Mucosa of descending colon (tissue), 3 donors: ENCODE results near the gene IL25. TPM values are rescaled to one million over a fixed set of nuclear protein-coding genes. Genes with fewer than 3 reads are reported as not detected.
"Not testable (repeated sequence)": the region's sequence is repeated elsewhere in the genome, so short reads cannot be mapped to it uniquely, and the experiment has no call there.

ENCODE experiments used
- ATAC-seq: fragments of 200-7000 bp; cut with Tn5 transposase; one replicate; pipeline ENCODE4 v1.9.1; 2020; ENCODE audit warnings: mild to moderate bottlenecking, moderate library complexity
- DNase-seq, 3 donors: peaks; one replicate each; pipeline ENCODE4 v3.0.0-alpha.2; 2020
- H3K36me3 ChIP-seq: fragments of 200-600 bp; one replicate; pipeline ENCODE4 v1.8.0; 2021; ENCODE audit warnings: low read depth, mild to moderate bottlenecking
- H3K4me1 ChIP-seq: fragments of 200-600 bp; one replicate; pipeline ENCODE4 v1.8.0; 2021; ENCODE audit warnings: low read depth, mild to moderate bottlenecking
- H3K4me3 ChIP-seq: fragments of 200-600 bp; one replicate; pipeline ENCODE4 v1.8.0; 2021; ENCODE audit warnings: mild to moderate bottlenecking
- H3K9me3 ChIP-seq: fragments of 200-600 bp; one replicate; pipeline ENCODE4 v1.8.0; 2021; ENCODE audit warnings: mild to moderate bottlenecking
- intact Hi-C, 2 donors: fragments of 100-400 bp; cut with DNase I in 1 of 2; cut with micrococcal nuclease in 1 of 2; formaldehyde crosslinking; loops; one replicate each; pipeline versions ENCODE4 v1.11.0 to v1.11.1; 2022; cut with DNase I, micrococcal nuclease
- total RNA-seq, 3 donors: library from RNA; stranded (reverse); fragmentation: NEBNext Ultra II Directional in 2 of 3; extraction: Animal tissue kit (Norgen Biotek cat#: 25700) in 2 of 3; gene quantifications; one replicate each; pipeline versions ENCODE4 v1.2.1 to v1.2.4, GENCODE V29; 2021 to 2023
- TF ChIP-seq, protein P1 (sequence below): fragments of 200-600 bp; IDR thresholded peaks from one replicate; pipeline ENCODE4 v1.8.0; 2022; ENCODE audit warnings: antibody characterized with exemption, mild to moderate bottlenecking
- donor health status: DM: no; HTN: no; CAD: no; lungs with moderate emphysema.
- donor health status: DM: no; HTN: no; CAD: no.
- donor health status: DM: no; HTN: yes; CAD: no.

The IL25 gene
- total RNA-seq, 3 donors from 2014 or later, result not detected

- ATAC-seq, result no peak
- DNase-seq, result no peak
- H3K4me1 ChIP-seq, result no peaks in the 10 kb centered on the region
- intact Hi-C loops, result no loop called here
- no peaks in the 10 kb centered on the region for H3K36me3 ChIP-seq
- TF ChIP-seq, protein P1, sequence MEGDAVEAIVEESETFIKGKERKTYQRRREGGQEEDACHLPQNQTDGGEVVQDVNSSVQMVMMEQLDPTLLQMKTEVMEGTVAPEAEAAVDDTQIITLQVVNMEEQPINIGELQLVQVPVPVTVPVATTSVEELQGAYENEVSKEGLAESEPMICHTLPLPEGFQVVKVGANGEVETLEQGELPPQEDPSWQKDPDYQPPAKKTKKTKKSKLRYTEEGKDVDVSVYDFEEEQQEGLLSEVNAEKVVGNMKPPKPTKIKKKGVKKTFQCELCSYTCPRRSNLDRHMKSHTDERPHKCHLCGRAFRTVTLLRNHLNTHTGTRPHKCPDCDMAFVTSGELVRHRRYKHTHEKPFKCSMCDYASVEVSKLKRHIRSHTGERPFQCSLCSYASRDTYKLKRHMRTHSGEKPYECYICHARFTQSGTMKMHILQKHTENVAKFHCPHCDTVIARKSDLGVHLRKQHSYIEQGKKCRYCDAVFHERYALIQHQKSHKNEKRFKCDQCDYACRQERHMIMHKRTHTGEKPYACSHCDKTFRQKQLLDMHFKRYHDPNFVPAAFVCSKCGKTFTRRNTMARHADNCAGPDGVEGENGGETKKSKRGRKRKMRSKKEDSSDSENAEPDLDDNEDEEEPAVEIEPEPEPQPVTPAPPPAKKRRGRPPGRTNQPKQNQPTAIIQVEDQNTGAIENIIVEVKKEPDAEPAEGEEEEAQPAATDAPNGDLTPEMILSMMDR, result no peak
- no peaks in the 10 kb centered on the region for H3K9me3 ChIP-seq
- H3K4me3 ChIP-seq, result no peak overlapping the region
Observed at GRCh38 chr14:23396126-23396525, 23.5 kb downstream of the IL25 start.

DNA sequence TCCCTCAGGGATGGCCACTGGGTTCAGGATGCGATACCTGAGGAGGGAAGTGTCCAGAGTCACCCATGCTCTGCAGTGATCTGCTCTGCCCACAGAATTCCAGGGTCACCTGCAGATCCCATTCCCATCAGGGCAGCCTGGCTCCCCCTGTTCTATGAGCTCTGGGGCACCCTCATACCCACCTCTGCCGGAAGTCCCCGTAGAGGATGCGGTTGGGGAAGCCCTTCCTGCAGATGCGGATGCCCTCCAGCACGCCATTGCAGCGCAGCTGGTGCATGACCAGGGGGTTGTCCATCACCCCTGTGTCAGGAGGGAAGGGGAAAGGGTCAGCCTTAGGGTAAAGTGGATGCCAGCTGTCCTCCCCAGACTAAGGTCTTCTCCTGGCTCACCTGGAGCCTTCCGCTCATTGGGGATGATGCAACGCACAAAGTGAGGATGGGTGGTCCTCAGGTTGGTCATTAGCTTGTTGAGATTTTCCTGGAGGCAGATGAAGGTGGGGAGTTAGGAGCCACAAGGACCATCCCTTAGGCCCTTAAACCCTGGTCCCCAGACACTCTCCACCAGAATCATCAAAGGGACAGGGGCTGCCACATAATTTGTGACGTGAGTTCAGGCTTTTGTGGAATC lies 24.3 kb downstream of the IL25 start:
- TF ChIP-seq, protein P1, result no peak
- no peaks in the 10 kb centered on the region for H3K9me3 ChIP-seq
- no peaks in the 10 kb centered on the region for H3K4me1 ChIP-seq
- no peaks in the 10 kb centered on the region for H3K36me3 ChIP-seq
- ATAC-seq (no peak), DNase-seq (no peak)
- H3K4me3 ChIP-seq, result no peak overlapping the region
- intact Hi-C loops, result no loop called here

- no peaks in the 10 kb centered on the region for H3K9me3 ChIP-seq
- DNase-seq, result no peak
- H3K4me3 ChIP-seq, result no peak overlapping the region
- H3K4me1 ChIP-seq, result no peaks in the 10 kb centered on the region
- no peak for ATAC-seq
- TF ChIP-seq, protein P1, result no peak
- H3K36me3 ChIP-seq, result no peaks in the 10 kb centered on the region
- intact Hi-C loops, result no loop called here
Observed at GRCh38 chr14:23398348-23398747, 25.7 kb downstream of the IL25 start.

- TF ChIP-seq, protein P1, result no peak
- Histone ChIP-seq H3K9me3 (no peaks in the 10 kb centered on the region), H3K36me3 (no peaks in the 10 kb centered on the region), H3K4me1 (no peaks in the 10 kb centered on the region), H3K4me3 (no peak overlapping the region)
- no peak for ATAC-seq
- DNase-seq, result no peak
- intact Hi-C loops, result no loop called here
Observed at GRCh38 chr14:23399136-23399535, 26.5 kb downstream of the IL25 start.

GRCh38 chr14:23399591-23399990 lies 27.0 kb downstream of the IL25 start:
- DNase-seq, result no peak
- Histone ChIP-seq H3K9me3 (no peaks in the 10 kb centered on the region), H3K36me3 (no peaks in the 10 kb centered on the region), H3K4me3 (no peak overlapping the region), H3K4me1 (no peaks in the 10 kb centered on the region)
- ATAC-seq, result no peak
- TF ChIP-seq, protein P1, result no peak
- intact Hi-C loops, result no loop called here

GRCh38 chr14:23400496-23401149 lies 28.0 kb downstream of the IL25 start:
- ATAC-seq, intact Hi-C loops, H3K36me3 ChIP-seq, H3K9me3 ChIP-seq, H3K4me3 ChIP-seq, H3K4me1 ChIP-seq, DNase-seq: not testable (repeated sequence)
